Fibroblast of skin of abdomen (primary cell): Measurements from ENCODE around the gene CDKN2D.
"Not testable (repeated sequence)": the region's sequence is repeated elsewhere in the genome, so short reads cannot be mapped to it uniquely, and the experiment has no call there.

Source experiments
- DNase-seq: peaks from one replicate; pipeline ENCODE4 v3.0.0-alpha.2; 2013

CDKN2D gene

DNA sequence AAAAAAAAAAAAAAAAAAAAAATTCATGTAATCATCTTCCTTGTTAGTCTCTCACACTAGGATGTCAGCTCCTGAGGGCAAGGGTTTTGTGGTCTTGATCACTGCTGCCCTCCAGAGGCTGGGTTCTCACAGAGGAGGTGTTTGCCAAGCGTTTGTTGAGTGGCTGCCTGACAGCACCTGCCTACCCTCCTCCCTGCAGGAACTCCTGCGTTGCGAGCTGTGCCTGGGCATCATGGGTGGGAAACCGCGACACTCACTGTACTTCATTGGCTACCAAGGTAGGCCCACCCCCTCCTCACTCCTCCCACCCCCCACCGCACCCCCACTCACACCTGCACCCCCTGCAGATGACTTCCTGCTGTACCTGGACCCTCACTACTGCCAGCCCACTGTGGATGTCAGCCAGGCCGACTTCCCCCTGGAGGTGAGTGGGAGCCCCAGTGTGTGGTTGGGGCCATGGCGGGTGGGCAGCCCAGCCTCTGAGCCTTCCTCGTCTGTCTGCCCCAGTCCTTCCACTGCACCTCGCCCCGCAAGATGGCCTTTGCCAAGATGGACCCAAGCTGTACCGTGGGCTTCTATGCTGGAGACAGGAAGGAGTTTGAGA is 17.0 kb downstream of the CDKN2D start:
- no peak for DNase-seq

DNA sequence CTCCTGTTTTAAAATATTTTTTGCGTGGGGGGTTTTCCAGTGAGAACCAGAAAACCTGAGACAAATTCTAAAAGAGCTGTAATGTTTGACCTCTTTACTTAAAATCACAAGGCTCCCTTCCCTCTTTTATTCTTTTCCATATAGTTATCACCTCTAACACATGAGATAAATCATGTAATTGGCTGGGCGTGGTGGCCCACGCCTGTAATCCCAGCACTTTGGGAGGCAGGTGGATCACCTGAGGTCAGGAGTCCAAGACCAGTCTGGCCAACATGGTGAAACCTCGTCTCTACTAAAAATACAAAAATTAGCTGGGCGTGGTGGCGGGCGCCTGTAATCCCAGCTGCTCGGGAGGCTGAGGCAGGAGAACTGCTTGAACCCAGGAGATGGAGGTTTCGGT is 17.8 kb downstream of the CDKN2D start:
- DNase-seq, result not testable (repeated sequence)

DNA sequence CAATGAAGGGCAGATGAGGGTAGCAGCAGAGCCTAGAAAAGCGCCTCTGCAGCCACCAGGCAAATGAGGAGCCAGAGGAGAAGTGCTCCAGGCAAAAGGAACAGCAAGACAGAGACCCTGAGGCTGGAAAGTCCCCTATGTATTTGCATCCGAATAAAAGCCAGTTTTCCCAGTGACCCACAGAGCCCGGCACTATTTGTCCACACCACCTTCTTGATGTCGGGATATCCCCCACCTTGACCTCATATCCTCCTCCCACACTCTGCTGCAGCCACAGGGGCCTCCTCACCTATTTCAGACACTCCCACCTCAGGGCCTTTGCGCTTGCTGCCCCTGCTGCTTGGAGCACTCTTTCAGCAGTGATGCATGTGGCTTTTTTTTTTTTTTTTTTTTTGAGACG is 18.4 kb downstream of the CDKN2D start:
- DNase-seq, result no peak

DNA sequence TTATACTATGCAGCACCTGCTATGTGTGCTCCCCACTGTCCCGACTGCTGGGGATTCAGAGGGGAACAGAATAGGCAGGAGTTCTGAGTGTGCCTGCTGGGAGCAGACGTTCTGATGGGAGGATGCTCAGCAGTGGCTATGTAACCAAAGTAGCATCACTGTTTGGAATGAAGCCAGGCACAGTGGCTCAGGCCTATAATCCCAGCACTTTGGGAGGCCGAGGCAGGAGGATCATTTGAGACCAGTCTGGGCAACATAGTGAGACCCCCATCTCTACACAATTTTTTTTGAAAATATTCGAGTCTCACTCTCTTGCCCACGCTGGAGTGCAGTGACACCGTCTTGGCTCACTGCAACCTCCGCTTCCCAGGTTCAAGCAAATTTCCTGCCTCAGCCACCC is 19.0 kb downstream of the CDKN2D start:
- no peak for DNase-seq

DNA sequence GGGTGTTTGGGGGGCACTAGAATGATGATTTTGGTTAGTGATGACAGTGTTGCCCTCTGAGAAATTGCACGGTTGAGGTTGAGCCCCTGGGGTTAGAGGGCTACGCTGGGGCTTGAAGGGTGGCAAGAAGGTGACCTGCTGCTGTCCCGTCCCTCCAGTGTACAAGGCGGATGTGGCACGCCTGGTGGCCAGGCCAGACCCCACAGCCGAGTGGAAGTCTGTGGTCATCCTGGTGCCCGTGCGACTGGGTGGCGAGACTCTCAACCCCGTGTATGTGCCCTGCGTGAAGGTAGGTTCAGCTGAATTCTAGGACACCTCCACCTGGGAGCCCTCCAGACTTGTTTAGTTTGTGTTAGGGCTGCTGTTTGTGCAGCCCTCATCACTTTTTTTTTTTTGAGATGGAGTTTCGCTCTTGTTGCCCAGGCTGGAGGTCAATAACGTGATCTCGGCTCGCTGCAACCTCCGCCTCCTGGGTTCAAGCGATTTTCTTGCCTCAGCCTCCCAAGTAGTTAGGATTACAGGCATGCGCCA is 20.0 kb downstream of the CDKN2D start:
- no peak for DNase-seq

DNA sequence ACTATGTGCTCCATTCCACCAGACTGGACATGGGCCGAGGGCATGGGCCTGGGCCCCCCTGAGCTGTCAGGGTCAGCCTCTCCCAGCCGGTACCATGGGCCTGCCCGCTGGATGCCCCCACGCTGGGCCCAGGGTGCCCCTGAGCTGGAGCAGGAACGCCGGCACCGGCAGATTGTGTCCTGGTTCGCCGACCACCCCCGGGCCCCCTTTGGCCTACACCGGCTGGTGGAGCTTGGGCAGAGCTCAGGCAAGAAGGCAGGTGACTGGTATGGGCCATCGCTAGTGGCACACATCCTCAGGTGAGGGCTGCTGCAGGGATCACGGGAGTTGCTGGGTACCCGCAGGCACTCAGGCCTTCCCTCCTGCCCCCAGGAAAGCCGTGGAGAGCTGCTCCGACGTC is 22.0 kb downstream of the CDKN2D start:
- DNase-seq, result no peak

DNA sequence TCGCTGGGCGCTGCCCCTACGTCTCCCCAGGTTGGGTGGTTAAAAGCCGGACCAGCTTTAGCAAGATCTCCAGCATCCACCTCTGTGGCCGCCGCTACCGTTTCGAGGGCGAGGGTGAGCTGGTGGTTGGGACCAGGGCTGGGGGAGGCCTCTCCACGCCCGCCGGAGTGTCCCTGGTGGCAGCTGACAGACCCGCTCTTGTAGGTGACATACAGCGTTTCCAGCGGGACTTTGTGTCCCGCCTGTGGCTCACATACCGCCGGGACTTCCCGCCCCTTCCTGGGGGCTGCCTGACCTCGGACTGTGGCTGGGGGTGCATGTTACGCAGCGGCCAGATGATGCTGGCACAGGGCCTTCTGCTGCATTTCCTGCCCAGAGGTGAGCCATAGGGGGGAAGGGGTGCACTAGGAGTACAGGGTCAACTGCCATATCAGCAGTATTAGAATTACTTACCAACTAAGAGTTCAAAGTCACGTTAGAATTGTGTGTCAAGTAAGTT is 24.0 kb downstream of the CDKN2D start:
- no peak for DNase-seq

DNA sequence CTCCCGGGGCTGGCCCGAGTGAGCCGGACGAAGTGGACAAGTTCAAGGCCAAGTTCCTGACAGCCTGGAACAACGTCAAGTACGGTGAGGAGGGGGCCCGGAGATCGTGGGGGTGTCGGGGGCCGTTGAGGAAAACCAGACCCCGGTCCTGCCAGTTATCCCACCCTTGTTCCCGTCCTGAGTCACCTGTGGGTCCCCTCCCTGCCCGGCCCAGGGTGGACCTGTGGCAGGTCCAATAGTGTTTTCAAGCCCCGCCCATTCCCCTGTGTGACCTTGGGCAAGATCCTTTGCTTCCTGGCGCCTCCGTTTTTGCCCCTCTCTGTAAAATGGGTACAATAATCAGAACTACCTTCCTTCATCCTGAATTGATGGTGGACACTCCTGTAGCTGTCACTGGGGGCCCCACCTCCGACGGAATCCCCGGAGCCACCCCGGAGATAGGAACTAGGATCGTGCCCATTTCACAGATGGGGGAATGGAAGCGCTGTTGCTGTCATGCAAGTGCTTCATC is 24.5 kb downstream of the CDKN2D start:
- no peak for DNase-seq

DNA sequence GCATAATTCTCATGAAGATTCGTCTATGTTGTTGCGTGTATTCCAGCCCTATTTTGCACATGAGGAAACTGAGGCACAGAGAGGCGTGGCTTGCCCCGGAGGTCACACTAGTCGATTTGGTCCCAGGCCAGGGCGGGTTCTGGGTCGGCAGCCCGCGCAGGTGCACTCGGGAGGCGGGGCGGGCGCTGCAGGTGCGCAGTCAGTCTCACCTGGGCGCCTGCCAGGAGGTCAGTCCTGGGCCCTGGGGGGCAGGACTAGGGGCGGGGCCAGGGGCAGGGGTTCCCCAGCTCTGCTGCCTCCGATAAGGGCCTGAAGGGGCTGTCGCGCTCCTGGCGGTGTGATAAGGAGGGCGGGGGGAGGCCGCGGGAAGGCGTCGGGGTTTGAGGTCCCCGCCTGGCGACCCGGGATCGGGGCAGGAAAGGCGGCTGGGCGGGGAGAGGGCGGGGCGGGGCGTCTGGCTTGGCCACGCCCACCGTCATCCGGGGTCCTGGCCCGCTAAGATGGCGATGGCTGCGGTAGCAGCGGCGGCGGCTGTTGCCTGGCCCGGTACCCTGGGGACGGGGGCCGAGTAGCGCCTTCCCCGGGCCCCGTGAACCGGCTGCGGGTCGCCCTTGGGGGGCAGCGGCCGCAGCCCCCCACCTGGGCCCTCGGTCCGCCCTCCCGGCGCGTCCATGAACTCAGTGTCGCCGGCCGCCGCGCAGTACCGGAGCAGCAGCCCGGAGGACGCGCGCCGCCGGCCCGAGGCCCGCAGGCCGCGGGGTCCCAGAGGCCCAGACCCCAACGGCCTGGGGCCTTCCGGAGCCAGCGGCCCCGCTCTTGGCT is 25.1 kb downstream of the CDKN2D start, which contains the start of gene ATG4D:
TSS of gene ATG4D (plus strand) at position 485 of the 822 bp plus-strand sequence. CDS start at position 672, 187 bp downstream.
- peak; percentile 61 for DNase-seq

DNA sequence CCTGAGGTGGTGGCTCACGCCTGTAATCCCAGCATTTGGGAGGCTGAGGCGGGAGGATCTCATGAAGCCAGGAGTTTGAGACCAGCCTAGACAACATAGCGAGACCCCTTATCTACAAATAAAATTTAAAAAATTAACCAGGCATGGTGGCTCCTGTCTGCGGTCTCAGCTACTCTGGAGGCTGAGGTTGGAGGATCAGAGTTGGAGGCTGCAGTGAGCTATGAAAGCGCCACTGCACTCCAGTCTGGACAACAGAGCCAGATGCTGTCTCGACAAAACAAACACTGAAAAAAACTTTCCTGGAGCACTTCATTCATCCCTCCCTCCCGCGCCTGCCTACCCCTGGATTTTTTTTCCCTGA is 25.7 kb downstream of the CDKN2D start:
- no peak for DNase-seq

DNA sequence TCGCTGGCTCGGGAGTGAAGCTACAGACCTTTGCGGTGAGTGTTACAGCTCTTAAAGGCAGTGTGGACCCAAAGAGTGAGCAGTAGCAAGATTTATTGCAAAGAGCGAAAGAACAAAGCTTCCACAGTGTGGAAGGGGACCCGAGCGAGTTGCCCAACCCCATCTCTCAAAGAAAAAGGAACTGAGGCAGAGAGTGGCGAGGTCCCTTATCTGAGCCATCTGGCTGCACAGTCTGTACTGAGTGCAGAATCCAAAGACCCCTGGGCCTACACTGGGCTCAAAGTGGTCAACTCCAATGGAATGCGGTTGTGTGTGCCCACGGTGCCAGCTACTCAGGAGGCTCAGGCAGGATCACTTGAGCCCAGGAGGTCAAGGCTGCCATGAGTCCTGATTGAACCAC is 29.8 kb downstream of the CDKN2D start:
- not testable (repeated sequence) for DNase-seq

DNA sequence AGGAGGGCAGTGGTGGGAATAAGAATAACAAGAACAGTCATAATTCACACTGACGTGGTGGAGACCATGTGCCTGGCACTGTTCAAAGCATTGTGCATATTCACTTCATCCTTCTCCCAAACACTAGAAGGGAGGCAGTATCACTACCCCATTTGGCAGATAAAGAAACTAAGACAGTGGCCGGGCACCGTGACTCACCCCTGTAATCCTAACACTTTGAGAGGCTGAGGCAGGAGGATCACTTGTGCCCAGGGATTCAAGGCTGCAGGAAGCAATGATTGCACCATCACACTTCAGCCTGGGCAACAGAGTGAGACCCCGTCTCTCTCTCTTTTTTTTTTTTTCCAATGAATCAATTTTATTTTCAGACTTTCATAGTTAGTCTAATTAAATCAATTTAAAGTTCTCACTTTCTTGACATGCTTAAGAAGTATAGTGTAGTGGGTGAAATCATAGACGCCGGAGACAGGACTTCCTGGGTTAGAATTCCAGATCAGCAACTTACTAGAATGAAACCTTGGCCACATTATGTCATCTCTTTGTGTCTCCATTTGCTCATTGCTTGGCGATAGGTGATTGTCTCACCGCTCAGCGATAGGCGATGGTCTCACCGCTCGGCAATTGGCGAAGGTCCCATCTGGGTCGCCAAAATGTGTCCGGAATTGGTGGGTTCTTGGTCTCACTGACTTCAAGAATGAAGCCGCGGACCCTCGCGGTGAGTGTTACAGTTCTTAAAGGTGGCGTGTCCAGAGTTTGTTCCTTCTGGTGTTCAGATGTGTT is 30.4 kb downstream of the CDKN2D start:
- no peak for DNase-seq

DNA sequence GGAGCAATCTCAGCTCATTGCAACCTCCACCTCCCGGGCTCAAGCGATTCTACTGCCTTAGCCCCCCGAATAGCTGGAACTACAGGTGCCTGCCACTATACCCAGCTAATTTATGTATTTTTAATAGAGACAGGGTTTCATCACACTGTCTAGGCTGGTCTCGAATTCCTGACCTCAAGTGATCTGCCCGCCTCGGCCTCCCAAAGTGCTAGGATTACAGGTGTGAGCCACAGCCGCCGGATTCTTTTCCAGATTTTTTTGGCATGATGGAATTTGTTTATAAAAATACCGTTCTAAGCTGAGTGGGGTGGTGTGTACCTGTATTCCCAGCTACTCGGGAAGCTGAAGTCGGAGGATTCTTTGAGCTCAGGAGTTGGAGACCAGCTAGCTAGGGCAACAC is 31.1 kb downstream of the CDKN2D start:
- DNase-seq, result no peak

DNA sequence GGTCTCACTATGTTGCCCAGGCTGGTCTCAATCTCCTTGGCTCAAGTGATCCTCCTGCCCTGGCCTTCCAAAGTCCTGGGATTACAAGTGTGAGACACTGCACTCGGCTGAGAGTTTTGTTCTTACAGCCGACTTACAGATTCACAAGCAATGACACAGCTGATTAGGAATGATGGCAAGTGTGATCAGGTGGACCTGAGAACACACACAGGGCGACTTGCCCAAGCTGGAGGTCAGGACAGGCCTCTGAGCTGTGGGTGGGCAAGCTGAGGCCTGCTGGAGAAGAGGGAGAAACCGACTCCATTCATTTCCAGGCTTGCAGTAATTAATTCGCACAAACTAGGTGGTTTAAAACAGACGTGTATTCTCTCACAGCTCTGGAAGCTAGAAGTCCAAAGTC is 33.2 kb downstream of the CDKN2D start:
- DNase-seq, result no peak

DNA sequence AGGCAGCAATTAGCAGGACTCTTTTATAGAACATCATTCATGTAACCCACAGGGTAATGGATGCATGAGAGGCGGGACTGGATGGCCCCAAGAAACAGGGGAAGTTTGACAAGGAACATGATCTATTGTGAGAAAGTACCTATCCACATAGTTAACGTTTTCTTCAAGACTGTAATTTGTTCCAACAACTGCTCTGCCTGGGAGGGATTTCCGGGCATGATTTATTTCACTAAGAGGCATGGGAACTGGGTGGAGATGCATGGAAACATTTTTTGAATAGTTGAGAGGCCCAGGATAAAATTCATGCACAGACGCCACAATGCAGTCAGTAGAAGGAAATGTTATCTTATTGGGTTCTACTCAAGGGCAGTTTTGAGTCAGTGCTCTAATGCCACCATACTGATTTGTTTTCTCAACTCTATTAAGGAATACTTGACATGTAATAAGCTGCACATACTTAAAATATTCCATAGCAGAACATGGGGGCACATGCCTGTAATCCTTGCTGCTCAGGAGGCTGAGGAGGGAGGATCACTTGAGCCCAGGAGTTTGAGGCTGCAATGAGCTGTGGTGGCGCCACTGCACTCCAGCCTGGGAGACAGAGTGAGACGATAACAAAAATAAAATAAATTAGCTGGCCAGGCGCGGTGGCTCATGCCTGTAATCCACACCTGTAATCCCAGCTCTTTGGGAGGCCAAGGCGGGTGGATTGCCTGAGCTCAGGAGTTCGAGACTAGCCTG is 35.0 kb downstream of the CDKN2D start:
- peak; percentile 92 for DNase-seq

DNA sequence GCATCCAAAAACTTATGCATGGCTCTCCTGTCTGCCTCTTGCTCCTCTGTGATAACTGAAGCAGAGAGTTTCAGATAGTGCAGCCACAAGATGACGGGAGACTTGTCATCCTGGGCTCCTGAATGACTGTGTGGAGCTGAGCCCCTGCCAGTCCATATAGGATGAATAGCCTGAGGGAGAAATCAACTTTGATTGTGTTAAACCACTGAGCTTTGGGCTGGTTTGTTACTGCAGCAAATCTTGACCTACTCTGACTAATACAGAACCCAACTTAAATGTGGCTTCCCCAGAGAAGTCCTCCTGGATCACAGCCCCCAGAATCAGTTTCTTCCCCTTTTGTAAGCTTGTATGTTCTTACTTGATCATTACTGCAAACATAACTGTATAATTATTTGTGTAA is 36.3 kb downstream of the CDKN2D start:
- no peak for DNase-seq

DNA sequence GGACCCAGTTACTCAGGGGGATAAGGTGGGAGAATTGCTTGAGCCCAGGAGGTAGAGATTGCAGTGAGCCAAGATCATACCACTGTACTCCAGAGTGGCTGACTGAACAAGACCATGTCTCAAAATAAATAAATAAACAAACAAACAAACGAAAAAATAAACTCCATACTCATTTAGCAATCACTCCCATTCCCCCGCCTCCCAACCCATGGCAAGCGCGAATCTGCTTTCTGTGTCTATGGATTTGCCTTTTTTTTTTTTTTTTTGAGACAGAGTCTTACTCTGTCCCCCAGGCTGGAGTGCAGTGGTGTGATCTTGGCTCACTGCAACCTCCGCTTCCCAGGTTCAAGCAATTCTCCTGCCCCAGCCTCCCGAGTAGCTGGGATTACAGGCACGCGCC is 41.9 kb downstream of the CDKN2D start:
- not testable (repeated sequence) for DNase-seq

DNA sequence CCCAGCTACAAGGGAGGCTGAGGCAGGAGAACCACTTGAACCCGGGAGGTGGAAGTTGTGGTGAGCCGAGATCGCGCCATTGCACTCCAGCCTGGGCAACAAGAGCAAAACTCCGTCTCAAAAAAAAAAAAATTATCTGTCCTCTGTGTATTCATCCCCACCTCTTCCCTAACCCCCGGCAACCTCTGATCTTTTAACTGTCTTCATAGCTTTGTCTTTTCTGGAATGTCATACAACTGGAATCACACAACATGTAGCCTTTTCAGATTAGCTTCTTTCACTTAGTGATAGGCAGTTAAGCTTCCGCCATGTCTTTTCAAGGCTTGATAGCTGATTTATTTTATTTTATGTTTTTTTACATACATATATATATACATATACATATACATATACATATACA is 43.1 kb downstream of the CDKN2D start:
- no peak for DNase-seq

DNA sequence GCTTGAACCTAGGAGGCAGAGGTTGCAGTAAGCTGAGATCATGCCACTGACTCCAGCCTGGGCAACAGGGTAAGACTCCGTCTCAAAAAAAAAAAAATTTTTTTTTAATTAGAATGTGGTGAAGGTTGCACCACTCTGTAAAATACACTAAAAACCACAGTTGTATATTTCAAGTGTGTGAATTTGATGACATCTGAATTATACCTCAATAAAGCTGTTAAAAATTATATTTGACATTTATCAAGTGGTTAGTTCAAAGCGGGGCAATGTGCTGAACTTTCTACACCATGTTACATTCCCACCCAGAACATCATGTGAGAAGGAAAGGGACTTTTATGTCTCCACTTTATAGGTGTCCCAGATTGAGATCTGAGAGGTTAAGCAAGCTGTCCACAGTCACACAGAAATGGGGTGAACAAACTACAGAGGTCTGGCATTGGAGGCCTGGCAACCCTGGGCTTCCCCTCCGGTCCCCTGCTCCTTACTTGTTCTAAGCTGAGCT is 45.6 kb downstream of the CDKN2D start:
- DNase-seq, result no peak

DNA sequence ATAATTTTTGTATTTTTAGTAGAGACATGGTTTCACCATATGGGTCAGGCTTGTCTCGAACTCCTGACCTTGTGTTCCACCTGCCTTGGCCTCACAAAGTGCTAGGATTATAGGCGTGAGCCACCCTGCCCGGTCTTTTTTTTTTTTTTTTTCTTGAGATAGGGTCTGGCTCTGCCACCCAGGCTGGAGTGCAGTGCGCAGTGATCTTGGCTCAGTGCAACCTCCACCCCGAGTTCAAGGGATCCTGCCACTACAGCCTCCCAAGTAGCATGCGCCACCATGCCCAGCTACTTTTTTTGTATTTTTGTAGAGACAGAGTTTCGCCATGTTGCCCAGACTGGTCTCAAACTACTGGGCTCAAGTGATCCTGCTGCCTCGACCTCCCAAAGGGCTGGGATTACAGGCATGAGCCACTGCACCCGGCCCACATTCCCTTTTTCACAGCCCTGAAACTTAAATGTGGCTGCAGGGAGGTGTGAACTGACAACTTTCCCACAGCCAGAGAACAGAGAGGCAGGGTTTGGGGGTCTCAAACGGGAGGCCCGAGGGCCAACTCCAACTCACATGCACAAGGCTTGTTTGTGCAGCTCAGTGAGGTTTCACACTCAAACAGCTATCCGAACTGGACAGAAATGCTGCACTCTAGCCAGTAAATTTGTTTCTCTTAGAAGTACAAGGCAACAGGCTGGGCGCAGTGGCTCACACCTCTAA is 47.2 kb downstream of the CDKN2D start:
- no peak for DNase-seq

DNA sequence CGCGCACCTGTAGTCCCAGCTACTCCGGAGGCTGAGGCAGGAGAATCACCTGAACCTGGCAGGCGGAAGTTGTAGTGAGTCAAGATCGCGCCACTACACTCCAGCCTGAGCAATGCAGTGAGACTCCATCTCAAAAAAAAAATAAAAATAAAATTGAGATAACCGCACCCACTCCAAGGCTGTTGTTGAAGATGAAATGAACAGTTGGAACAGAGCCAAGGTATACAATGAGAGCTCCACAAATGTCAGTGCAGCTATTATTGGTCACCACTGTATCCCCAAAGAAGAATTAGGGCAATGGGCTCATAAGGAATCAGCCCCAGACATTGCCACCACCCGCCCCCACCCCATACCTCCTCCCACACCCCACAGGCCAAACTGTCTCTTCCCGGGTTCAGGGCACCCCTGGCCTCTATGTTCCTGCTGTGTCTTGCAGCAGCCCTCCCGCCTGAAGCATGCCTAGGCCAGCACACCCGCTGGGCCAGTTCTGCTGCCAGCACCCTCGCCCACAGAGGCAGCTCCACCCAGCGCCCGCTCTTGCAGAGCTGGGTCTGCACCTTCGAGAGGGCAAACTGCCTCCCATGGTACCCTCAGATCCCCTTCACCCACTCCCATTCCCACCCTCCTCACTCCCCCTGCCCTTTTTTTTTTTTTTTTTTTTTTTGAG is 48.0 kb downstream of the CDKN2D start:
- DNase-seq, result no peak
